ENCODE data around the gene CFAP251. TPM values are rescaled to one million over a fixed set of nuclear protein-coding genes. Genes with fewer than 3 reads are reported as not detected.

CFAP251 gene
- total and polyA plus RNA-seq, 10 of the 15 experiments (the other 5 are each of a cell fraction or from before 2014, with no cell fraction given) = 0.10 to 0.97 (median 0.64) TPM

DNA sequence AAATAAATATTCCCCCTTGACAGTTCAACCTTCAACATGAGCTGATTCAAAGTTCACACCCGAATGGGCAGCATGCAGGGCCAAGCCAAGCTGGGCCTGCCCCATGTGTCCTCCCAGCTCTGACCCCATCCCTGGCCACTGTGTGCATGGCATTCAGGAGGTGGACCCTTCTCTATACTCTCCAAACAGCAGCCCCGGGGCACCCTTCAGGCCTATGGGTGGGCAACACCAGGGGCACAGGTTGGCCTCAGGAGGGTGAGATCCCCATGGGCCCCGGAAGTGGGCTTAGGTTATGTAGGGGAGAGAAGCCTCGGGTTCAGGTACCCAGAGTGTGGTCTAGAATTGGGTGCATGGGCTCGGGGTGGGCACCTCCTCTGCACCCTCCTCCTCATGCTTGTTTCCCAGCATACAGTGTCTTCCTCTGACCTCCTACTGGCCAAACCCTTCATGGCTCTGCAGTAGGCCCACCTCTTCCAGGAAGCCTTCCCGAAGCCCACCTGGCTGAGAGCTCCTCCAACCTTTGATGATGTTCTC is 71.8 kb downstream of the CFAP251 start:
- Histone ChIP-seq H3K79me2 (ENCODE audit: control insufficient read depth, insufficient read depth, low read length) (no peaks in the 10 kb centered on the region), H3K36me3 (ENCODE audit: control insufficient read depth in 2 of 2, insufficient read depth in 2 of 2, low read length in 1 of 2) (no peaks in the 10 kb centered on the region), H3K27me3 (replicated peaks in 1 of 2; ENCODE audit: control insufficient read depth in 2 of 2, insufficient read depth in 2 of 2, low read length in 1 of 2) (no peaks in the 10 kb centered on the region), H3K4me1 (ENCODE audit: control insufficient read depth, insufficient read depth, low read length) (peaks cover 23% of the 10 kb centered on the region), H3K9me3 (replicated peaks; ENCODE audit: control insufficient read depth, insufficient read depth, low read length) (no peaks in the 10 kb centered on the region), H3K4me3 (no peak overlapping the region), H4K20me1 (ENCODE audit: control insufficient read depth, insufficient read depth) (no peaks in the 10 kb centered on the region), H2AFZ (ENCODE audit: control insufficient read depth, low read depth, low read length) (no peak overlapping the region), H3K4me2 (ENCODE audit: control insufficient read depth, insufficient read depth) (peak overlapping the region; percentile 10; the same call in 1 of the 2 replicates), H3K27ac (ENCODE audit: control insufficient read depth, insufficient read depth) (peak overlapping the region; percentile 24; the same call in 1 of the 2 replicates), H3K9ac (ENCODE audit: control insufficient read depth, insufficient read depth, low read length) (no peak overlapping the region)
- ChIA-PET POLR2A (interaction anchor here (2.3 kb wide), 1 partner anchor 10 kb away, joined by 12 read pairs; no protein-coding TSS in a partner anchor), RAD21 (ENCODE audit: unreplicated experiment) (interaction anchor here (1.0 to 3.5 kb wide), 5 partner anchors 9 to 74 kb away, joined by 3 to 28 read pairs (median 8); partner anchors contain the start of gene CFAP251), CTCF (interaction anchor here (2.1 to 2.7 kb wide), 2 partner anchors 70 to 197 kb away, joined by 9 to 14 read pairs; partner anchors contain the start of genes CFAP251 and RHOF), SMC1A (ENCODE audit: uncharacterized antibody, unreplicated experiment) (interaction anchor here (0.9 to 2.6 kb wide), 4 partner anchors 10 to 189 kb away, joined by 3 to 20 read pairs (median 6); no protein-coding TSS in a partner anchor)
- FAIRE-seq (no peak), ATAC-seq (no peak), DNase-seq (ENCODE audit: low read depth, low spot score) (no peak)
- in situ Hi-C loops (cut with MboI) (no loop called here), intact Hi-C loops (cut with micrococcal nuclease; ENCODE audit: unreplicated experiment) (loop anchor here (2.0 to 5.0 kb wide), 2 partner anchors 37 to 63 kb away; no protein-coding TSS in a partner anchor)
- BruUV-seq (replicated peaks) = no TSS peak
- TF ChIP-seq STAT3 (IDR thresholded peaks at IDR 0.05; ENCODE audit: low read depth, low read length) (no peak), CTCF (IDR thresholded peaks at IDR 0.05 in 2 of 3, conservative IDR thresholded peaks at IDR 0.05 in 1 of 3; ENCODE audit: control insufficient read depth in 2 of 3, extremely low read depth in 1 of 3, insufficient read depth in 1 of 3, low read depth in 3 of 3, low read length in 3 of 3) (0 out of 6 replicates have a peak, but pooled peaks of 1 of the 3 experiments have one; percentile 7)
- WGBS (ENCODE audit: insufficient coverage, insufficient replicate concordance, low lambda C conversion rate, missing lambda C conversion rate) = 32% methylated on average over 6 of the region's 6 CpGs

Measured in GM12878 (cell line).